ENCODE results near the gene CENPE. TPM values are rescaled to one million over a fixed set of nuclear protein-coding genes. Genes with fewer than 3 reads are reported as not detected.

Gene CENPE
- total RNA-seq, 1 experiment from 2014 or later, result 38.1 TPM

DNA sequence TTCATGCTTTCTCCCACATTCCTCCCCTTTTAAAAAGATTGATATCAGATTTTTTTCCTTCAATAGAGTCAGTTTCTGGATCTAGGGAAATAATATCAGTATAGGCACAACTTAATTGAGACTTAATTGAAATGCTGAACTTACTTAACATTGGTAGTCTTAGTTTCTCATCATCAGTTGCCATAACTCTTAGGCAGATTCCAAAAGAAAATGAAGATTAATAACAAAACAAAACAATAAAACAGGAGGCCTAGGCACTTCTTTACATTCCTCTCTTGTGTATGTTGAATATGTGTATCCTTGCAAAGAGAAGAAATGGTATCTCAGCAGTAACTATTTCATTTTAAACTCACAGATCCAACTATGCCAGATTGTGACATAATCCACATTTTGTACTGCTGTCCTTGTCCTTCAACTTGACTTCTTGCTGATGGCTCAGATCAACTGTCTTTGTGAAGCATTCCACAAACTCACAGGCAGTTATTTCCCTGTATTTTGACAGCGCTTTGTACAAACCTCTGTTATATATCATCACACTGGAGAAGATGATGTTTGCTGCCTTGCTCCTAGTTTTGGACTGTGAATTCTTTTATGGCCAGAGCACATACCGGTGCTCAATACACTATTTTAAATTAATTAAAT is 112.5 kb downstream of the CENPE start:
- Histone ChIP-seq H3K79me2 (ENCODE audit: insufficient read depth, low read length) (no peaks in the 10 kb centered on the region), H2BK20ac (ENCODE audit: low read depth, low read length, poor library complexity, severe bottlenecking) (no peak overlapping the region), H2BK15ac (ENCODE audit: low read depth, low read length) (no peak overlapping the region), H3K27ac (ENCODE audit: insufficient read length, low read depth, low read length) (no peak overlapping the region), H3K4ac (ENCODE audit: low read depth, low read length) (no peak overlapping the region), H3K9me3 (ENCODE audit: control insufficient read depth, low read depth, low read length) (no peaks in the 10 kb centered on the region), H2BK12ac (ENCODE audit: insufficient read length, low read depth, low read length) (no peak overlapping the region), H3K56ac (ENCODE audit: insufficient read length, low read depth, low read length) (no peak overlapping the region), H3K9ac (ENCODE audit: extremely low read depth, insufficient read length, low read length) (no peak overlapping the region), H4K91ac (ENCODE audit: insufficient read length, low read depth, low read length) (no peak overlapping the region), H3K27me3 (ENCODE audit: insufficient read depth, low read length) (no peaks in the 10 kb centered on the region), H2BK5ac (ENCODE audit: insufficient read length, low read length) (no peak overlapping the region), H3K79me1 (ENCODE audit: insufficient read depth, low read depth, low read length, poor library complexity, severe bottlenecking) (no peaks in the 10 kb centered on the region), H3K4me2 (ENCODE audit: insufficient read depth, insufficient read length, low read length) (no peak overlapping the region), H3K14ac (ENCODE audit: insufficient read depth, low read length) (no peak overlapping the region), H3K23ac (ENCODE audit: insufficient read length, low read depth, low read length) (no peak overlapping the region), H2AFZ (ENCODE audit: low read length) (no peak overlapping the region), H4K8ac (replicated peaks; ENCODE audit: insufficient read length, low read depth, low read length) (no peak overlapping the region), H2AK5ac (ENCODE audit: insufficient read length, low read length) (no peak overlapping the region), H2BK120ac (ENCODE audit: low read depth, low read length, poor library complexity, severe bottlenecking) (no peak overlapping the region), H4K20me1 (ENCODE audit: control insufficient read depth, insufficient read depth, insufficient read length) (no peaks in the 10 kb centered on the region), H3K4me1 (ENCODE audit: insufficient read depth, low read length) (no peaks in the 10 kb centered on the region), H3K18ac (ENCODE audit: insufficient read length, low read depth, low read length) (no peak overlapping the region), H3K23me2 (ENCODE audit: insufficient read length, low read depth, low read length, poor library complexity, severe bottlenecking) (no peaks in the 10 kb centered on the region), H3T11ph (ENCODE audit: low read length) (no peak overlapping the region), H4K5ac (ENCODE audit: insufficient read length, low read depth, low read length) (no peak overlapping the region)
- no peaks in the 10 kb centered on the region for H3K4me1 Mint-ChIP-seq
- peaks cover 9 to 47% (median 44%) of the 10 kb centered on the region in 3 experiments; a peak in 6 of 7 replicates for H3K36me3 Mint-ChIP-seq (ENCODE audit: insufficient read depth in 1 of 3, low read depth in 3 of 3)
- H3K27me3 Mint-ChIP-seq (ENCODE audit: low read depth), result no peaks in the 10 kb centered on the region; the same call in 1 of the 2 replicates
- H3K9me3 Mint-ChIP-seq, result no peaks in the 10 kb centered on the region
- no peak for DNase-seq
- no peak overlapping the region for H3K4me3 Mint-ChIP-seq
- TF ChIP-seq, protein P1, sequence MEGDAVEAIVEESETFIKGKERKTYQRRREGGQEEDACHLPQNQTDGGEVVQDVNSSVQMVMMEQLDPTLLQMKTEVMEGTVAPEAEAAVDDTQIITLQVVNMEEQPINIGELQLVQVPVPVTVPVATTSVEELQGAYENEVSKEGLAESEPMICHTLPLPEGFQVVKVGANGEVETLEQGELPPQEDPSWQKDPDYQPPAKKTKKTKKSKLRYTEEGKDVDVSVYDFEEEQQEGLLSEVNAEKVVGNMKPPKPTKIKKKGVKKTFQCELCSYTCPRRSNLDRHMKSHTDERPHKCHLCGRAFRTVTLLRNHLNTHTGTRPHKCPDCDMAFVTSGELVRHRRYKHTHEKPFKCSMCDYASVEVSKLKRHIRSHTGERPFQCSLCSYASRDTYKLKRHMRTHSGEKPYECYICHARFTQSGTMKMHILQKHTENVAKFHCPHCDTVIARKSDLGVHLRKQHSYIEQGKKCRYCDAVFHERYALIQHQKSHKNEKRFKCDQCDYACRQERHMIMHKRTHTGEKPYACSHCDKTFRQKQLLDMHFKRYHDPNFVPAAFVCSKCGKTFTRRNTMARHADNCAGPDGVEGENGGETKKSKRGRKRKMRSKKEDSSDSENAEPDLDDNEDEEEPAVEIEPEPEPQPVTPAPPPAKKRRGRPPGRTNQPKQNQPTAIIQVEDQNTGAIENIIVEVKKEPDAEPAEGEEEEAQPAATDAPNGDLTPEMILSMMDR (conservative IDR thresholded peaks at IDR 0.05), result no peak
- WGBS (ENCODE audit: extremely low coverage, insufficient read length, low lambda C conversion rate), result no CpG with 5 or more reads among the region's 2 CpGs
- H3K27ac Mint-ChIP-seq, result no peak overlapping the region

Data from H9 (cell line).